Activated CD4-positive, CD25-positive, alpha-beta regulatory T cell treated with anti-CD3 and anti-CD28 coated beads, Interleukin-2, amount 50 U/mL, for 24 hours (primary cell): ENCODE results near the gene MATK.
A peak's percentile ranks its signal among the peaks of the same experiment; 100 is the strongest.

Source experiments
- ATAC-seq, 2 donors: fragments of 150-1000 bp; cut with Tn5 transposase; one replicate each; pipeline ENCODE4 v1.10.0; 2021; ENCODE audit warnings: mild to moderate bottlenecking in 1 of 2, moderate library complexity in 1 of 2

The MATK gene

GRCh38 chr19:3788996-3789778 lies 3.0 kb upstream of the MATK start:
- ATAC-seq = no peak

GRCh38 chr19:3785451-3785937 lies 687 bp downstream of the MATK start:
- peak; percentile 8 to 23 for ATAC-seq

- no peak for ATAC-seq
These were observed 1.4 kb downstream of the MATK start for GRCh38 chr19:3784607-3785450.

GRCh38 chr19:3783660-3784584 lies 2.3 kb downstream of the MATK start:
- ATAC-seq = peak in 1 of 2 donors; percentile 36

GRCh38 chr19:3782903-3783302 lies 3.3 kb downstream of the MATK start:
- ATAC-seq = no peak

GRCh38 chr19:3782330-3782729 lies 3.9 kb downstream of the MATK start:
- no peak for ATAC-seq

- no peak for ATAC-seq
These were observed 4.6 kb downstream of the MATK start for GRCh38 chr19:3781603-3782002.

- ATAC-seq = no peak
These were observed 5.3 kb downstream of the MATK start for GRCh38 chr19:3780786-3781304.

- no peak for ATAC-seq
These were observed 7.1 kb downstream of the MATK start for GRCh38 chr19:3778899-3779723.

GRCh38 chr19:3778104-3778867 lies 7.9 kb downstream of the MATK start:
- ATAC-seq = no peak

GRCh38 chr19:3776479-3777040 lies 9.6 kb downstream of the MATK start:
- ATAC-seq = no peak

GRCh38 chr19:3775831-3776230 lies 10.3 kb downstream of the MATK start:
- ATAC-seq = no peak

- ATAC-seq = no peak
These were observed 10.8 kb downstream of the MATK start for GRCh38 chr19:3775374-3775711.

- no peak for ATAC-seq
These were observed 11.4 kb downstream of the MATK start for GRCh38 chr19:3774621-3775373.

GRCh38 chr19:3773814-3774515 lies 12.2 kb downstream of the MATK start:
- no peak for ATAC-seq

- ATAC-seq = no peak
These were observed 14.2 kb downstream of the MATK start, which contains the start of gene RAX2 for GRCh38 chr19:3771906-3772455. Gene RAX2 (minus strand): TSS chr19:3772228. CDS start chr19:3771742, 486 bp downstream.

- no peak for ATAC-seq
These were observed 14.9 kb downstream of the MATK start for GRCh38 chr19:3771000-3771905.
